ENCODE measurements around the gene CA10. TPM values are rescaled to one million over a fixed set of nuclear protein-coding genes. Genes with fewer than 3 reads are reported as not detected.

Gene CA10
- total RNA-seq, 2 donors from 2014 or later = 0.22 to 0.37 TPM

- Mint-ChIP-seq H3K4me1 (peaks cover 16% of the 10 kb centered on the region), H3K27ac (no peak overlapping the region), H3K4me3 (no peak overlapping the region), H3K9me3 (peaks cover 12% of the 10 kb centered on the region), H3K36me3 (ENCODE audit: low read depth) (no peaks in the 10 kb centered on the region), H3K27me3 (ENCODE audit: insufficient read depth) (peaks cover 55% of the 10 kb centered on the region)
- Histone ChIP-seq H3K9ac (ENCODE audit: extremely low read depth, low read length, poor library complexity, severe bottlenecking) (no peak overlapping the region), H3K4me1 (ENCODE audit: control insufficient read depth, insufficient read depth, low read length) (no peaks in the 10 kb centered on the region), H3K9me3 (ENCODE audit: control insufficient read depth, low read length) (peaks cover 35% of the 10 kb centered on the region), H3K27me3 (ENCODE audit: control insufficient read depth, insufficient read depth, low read length, poor library complexity, severe bottlenecking) (peaks cover 26% of the 10 kb centered on the region), H3K4me3 (ENCODE audit: low read length) (no peak overlapping the region), H3K27ac (ENCODE audit: low read depth, low read length) (no peak overlapping the region), H3K36me3 (ENCODE audit: control insufficient read depth, insufficient read depth, low read length) (no peaks in the 10 kb centered on the region)
- DNase-seq = no peak
- no peak for TF ChIP-seq CTCF (conservative IDR thresholded peaks at IDR 0.05)
Observed at GRCh38 chr17:52124561-52124960, 34.0 kb downstream of the CA10 start.

GRCh38 chr17:52120465-52120864 is 38.0 kb downstream of the CA10 start:
- no peaks in the 10 kb centered on the region for H3K4me1 ChIP-seq (ENCODE audit: control insufficient read depth, insufficient read depth, low read length)
- Mint-ChIP-seq H3K4me1 (no peaks in the 10 kb centered on the region), H3K27ac (no peak overlapping the region), H3K36me3 (ENCODE audit: low read depth) (no peaks in the 10 kb centered on the region), H3K9me3 (peaks cover 35% of the 10 kb centered on the region), H3K4me3 (no peak overlapping the region), H3K27me3 (ENCODE audit: insufficient read depth) (peaks cover 66% of the 10 kb centered on the region)
- no peaks in the 10 kb centered on the region for H3K36me3 ChIP-seq (ENCODE audit: control insufficient read depth, insufficient read depth, low read length)
- no peak overlapping the region for H3K27ac ChIP-seq (ENCODE audit: low read depth, low read length)
- peak; percentile 77 for DNase-seq
- no peak for TF ChIP-seq CTCF (conservative IDR thresholded peaks at IDR 0.05)
- WGBS, 2 experiments (ENCODE audit: insufficient coverage in 1 of 2, insufficient read length in 1 of 2) = 66 to 86% methylated on average over 2 of the region's 2 CpGs
- peaks cover 29% of the 10 kb centered on the region for H3K27me3 ChIP-seq (ENCODE audit: control insufficient read depth, insufficient read depth, low read length, poor library complexity, severe bottlenecking)
- H3K9ac ChIP-seq (ENCODE audit: extremely low read depth, low read length, poor library complexity, severe bottlenecking) = no peak overlapping the region
- H3K4me3 ChIP-seq (ENCODE audit: low read length) = no peak overlapping the region
- H3K9me3 ChIP-seq (ENCODE audit: control insufficient read depth, low read length) = peaks cover 56% of the 10 kb centered on the region

GRCh38 chr17:52110923-52111581 is 47.5 kb downstream of the CA10 start:
- 65 to 100% methylated on average over 1 to 4 of the region's 4 CpGs for WGBS, 2 experiments (ENCODE audit: insufficient coverage in 1 of 2, insufficient read length in 1 of 2)
- H3K27ac Mint-ChIP-seq = no peak overlapping the region

More at GRCh38 chr17:52110923-52111581, 47.5 kb downstream of the CA10 start:
- TF ChIP-seq CTCF (conservative IDR thresholded peaks at IDR 0.05) = no peak
- Mint-ChIP-seq H3K36me3 (ENCODE audit: low read depth) (no peaks in the 10 kb centered on the region), H3K4me3 (no peak overlapping the region), H3K9me3 (peaks cover 15% of the 10 kb centered on the region), H3K4me1 (peaks cover 13% of the 10 kb centered on the region), H3K27me3 (ENCODE audit: insufficient read depth) (peaks cover 33% of the 10 kb centered on the region)
- no peak for DNase-seq
- peaks cover 5% of the 10 kb centered on the region for H3K27me3 ChIP-seq (ENCODE audit: control insufficient read depth, insufficient read depth, low read length, poor library complexity, severe bottlenecking)
- H3K4me1 ChIP-seq (ENCODE audit: control insufficient read depth, insufficient read depth, low read length) = no peaks in the 10 kb centered on the region
- no peaks in the 10 kb centered on the region for H3K36me3 ChIP-seq (ENCODE audit: control insufficient read depth, insufficient read depth, low read length)
- no peak overlapping the region for H3K4me3 ChIP-seq (ENCODE audit: low read length)
- H3K9me3 ChIP-seq (ENCODE audit: control insufficient read depth, low read length) = peaks cover 26% of the 10 kb centered on the region
- H3K27ac ChIP-seq (ENCODE audit: low read depth, low read length) = no peak overlapping the region
- no peak overlapping the region for H3K9ac ChIP-seq (ENCODE audit: extremely low read depth, low read length, poor library complexity, severe bottlenecking)
